WTC11 (cell line): ENCODE measurements around the gene MTHFD1L. TPM values are rescaled to one million over a fixed set of nuclear protein-coding genes. Genes with fewer than 3 reads are reported as not detected.
A peak's percentile ranks its signal among the peaks of the same experiment; 100 is the strongest.

ENCODE experiments used
- ATAC-seq: fragments of 200-7000 bp; cut with Tn5 transposase; 2 replicates; pipeline ENCODE4 v1.10.0; 2021; ENCODE audit warnings: mild to moderate bottlenecking, moderate library complexity
- CTCF ChIA-PET: fragments of 300-600 bp; sonication (Branson Sonifier 250); formaldehyde crosslinking; loops from one replicate; lab custom pipeline; 2021; ENCODE audit warnings: antibody characterized with exemption; lab: Charles Lee
- POLR2A ChIA-PET: fragments of 350-600 bp; sonication (Branson Sonifier 250); formaldehyde crosslinking; loops from one replicate; lab custom pipeline; 2021; ENCODE audit warnings: antibody characterized with exemption; lab: Charles Lee
- DNase-seq: peaks from one replicate; pipeline ENCODE4 v3.0.0; 2021; ENCODE audit warnings: low spot score
- H3K27ac Mint-ChIP-seq: 2 replicates; pipeline ENCODE4 v1.8.0; 2021; ENCODE audit warnings: mixed read lengths
- H3K27me3 Mint-ChIP-seq: 2 replicates; pipeline ENCODE4 v1.8.0; 2021; ENCODE audit warnings: low read depth, mild to moderate bottlenecking, moderate library complexity, mixed read lengths
- H3K36me3 Mint-ChIP-seq: 2 replicates; pipeline ENCODE4 v1.8.0; 2021; ENCODE audit warnings: mixed read lengths
- H3K4me1 Mint-ChIP-seq: 2 replicates; pipeline ENCODE4 v1.8.0; 2022; ENCODE audit warnings: mixed read lengths
- H3K4me3 Mint-ChIP-seq: 2 replicates; pipeline ENCODE4 v1.8.0; 2021; ENCODE audit warnings: mild to moderate bottlenecking, moderate library complexity, mixed read lengths
- H3K9me3 Mint-ChIP-seq: 2 replicates; pipeline ENCODE4 v1.8.0; 2021; ENCODE audit warnings: mixed read lengths
- ATF6 ChIP-seq: sonication (generic); formaldehyde crosslinking; IDR thresholded peaks from 2 replicates; pipeline ENCODE4 v1.8.1; 2023; ENCODE audit warnings: mild to moderate bottlenecking, missing genetic modification reagents
- CDX4 ChIP-seq: fragments of 250-450 bp; sonication (Bioruptor Pico); IDR thresholded peaks from 2 replicates; pipeline ENCODE4 v1.9.0; 2021; ENCODE audit warnings: moderate library complexity, mild to moderate bottlenecking, inconsistent platforms, borderline replicate concordance
- E2F4 ChIP-seq: sonication (generic); formaldehyde crosslinking; IDR thresholded peaks from 2 replicates; pipeline ENCODE4 v1.8.1; 2022; ENCODE audit warnings: low read depth, mild to moderate bottlenecking, moderate library complexity, missing genetic modification reagents, borderline replicate concordance
- EMX1 ChIP-seq: fragments of 250-450 bp; sonication (Bioruptor Pico); IDR thresholded peaks from 2 replicates; pipeline ENCODE4 v1.8.0; 2021; ENCODE audit warnings: mild to moderate bottlenecking
- GRHL2 ChIP-seq: fragments of 250-450 bp; sonication (Bioruptor Pico); IDR thresholded peaks from 2 replicates; pipeline ENCODE4 v1.8.0; 2022; ENCODE audit warnings: mild to moderate bottlenecking, moderate library complexity; ENCODE audit not compliant: insufficient replicate concordance, severe bottlenecking
- IRF1 ChIP-seq: sonication (generic); formaldehyde crosslinking; IDR thresholded peaks from 2 replicates; pipeline ENCODE4 v1.8.0; 2023; ENCODE audit warnings: missing genetic modification reagents
- JUN ChIP-seq: sonication (generic); formaldehyde crosslinking; IDR thresholded peaks from 2 replicates; pipeline ENCODE4 v1.8.0; 2023; ENCODE audit warnings: mild to moderate bottlenecking, missing genetic modification reagents
- MXD4 ChIP-seq: fragments of 250-450 bp; sonication (Bioruptor Pico); IDR thresholded peaks from 2 replicates; pipeline ENCODE4 v1.8.0; 2021; ENCODE audit warnings: mild to moderate bottlenecking, moderate library complexity, borderline replicate concordance
- PRDM15 ChIP-seq: sonication (generic); formaldehyde crosslinking; IDR thresholded peaks from 2 replicates; pipeline ENCODE4 v1.8.0; 2022; ENCODE audit warnings: missing genetic modification reagents
- TEAD4 ChIP-seq: sonication (generic); formaldehyde crosslinking; IDR thresholded peaks from 2 replicates; pipeline ENCODE4 v1.8.0; 2022; ENCODE audit warnings: mild to moderate bottlenecking, missing genetic modification reagents
- ZNF281 ChIP-seq: sonication (generic); formaldehyde crosslinking; IDR thresholded peaks from 2 replicates; pipeline ENCODE4 v1.8.0; 2023; ENCODE audit warnings: mild to moderate bottlenecking, missing genetic modification reagents
- ZNF532 ChIP-seq: fragments of 250-450 bp; sonication (Bioruptor Pico); IDR thresholded peaks from 2 replicates; pipeline ENCODE4 v1.9.0; 2021; ENCODE audit warnings: mild to moderate bottlenecking, borderline replicate concordance
- total RNA-seq: library from RNA; stranded (reverse); gene quantifications from 3 replicates; pipeline ENCODE4 v1.2.3, GENCODE V29; 2021

The MTHFD1L gene
- total RNA-seq, 1 experiment from 2014 or later: 104 TPM

GRCh38 chr6:150866147-150866990 is 867 bp downstream of the MTHFD1L start (continued):
- TF ChIP-seq ZNF532 (CRISPR knock-in tag): no peak
- TF ChIP-seq, all 79 proteins: peak for 24

GRCh38 chr6:150866991-150867501 is 1.5 kb downstream of the MTHFD1L start:
- POLR2A ChIA-PET: interaction anchor here (0.6 to 2.8 kb wide), 6 partner anchors 8 to 146 kb away, joined by 3 to 12 read pairs (median 3); no protein-coding TSS in a partner anchor
- ATAC-seq (no peak), DNase-seq (no peak)
- CTCF ChIA-PET: interaction anchor here (0.6 to 2.4 kb wide), 7 partner anchors 8 to 457 kb away, joined by 3 to 21 read pairs (median 8); no protein-coding TSS in a partner anchor
- H3K4me3 Mint-ChIP-seq: peak overlapping the region; percentile 88
- no peaks in the 10 kb centered on the region for H3K36me3 Mint-ChIP-seq
- H3K27me3 Mint-ChIP-seq: no peaks in the 10 kb centered on the region
- H3K4me1 Mint-ChIP-seq: peaks cover 13% of the 10 kb centered on the region
- no peaks in the 10 kb centered on the region for H3K9me3 Mint-ChIP-seq
- peak overlapping the region; percentile 92 for H3K27ac Mint-ChIP-seq
- TF ChIP-seq MXD4 (CRISPR knock-in tag) (no peak), ATF6 (CRISPR knock-in tag) (no peak), PRDM15 (CRISPR knock-in tag) (no peak), CDX4 (CRISPR knock-in tag) (no peak), GRHL2 (CRISPR knock-in tag) (no peak), JUN (no peak), IRF1 (CRISPR knock-in tag) (no peak), ZNF281 (no peak), TEAD4 (CRISPR knock-in tag) (no peak), E2F4 (CRISPR knock-in tag) (no peak), EMX1 (CRISPR knock-in tag) (no peak)
